CD8-positive, alpha-beta memory T cell (primary cell): ENCODE measurements around the gene CAMKMT. TPM values are rescaled to one million over a fixed set of nuclear protein-coding genes. Genes with fewer than 3 reads are reported as not detected.

Source experiments
- CTCF ChIA-PET: fragments of 350-600 bp; sonication (Branson Sonifier 250); formaldehyde crosslinking; loops from one replicate; lab custom pipeline; 2021; ENCODE audit warnings: antibody characterized with exemption; lab: Charles Lee
- POLR2A ChIA-PET: fragments of 350-600 bp; sonication (Branson Sonifier 250); formaldehyde crosslinking; loops from one replicate; lab custom pipeline; 2021; ENCODE audit warnings: antibody characterized with exemption; lab: Charles Lee
- DNase-seq, 5 donors: peaks; one replicate each; pipeline versions ENCODE4 v3.0.0 to v3.0.0-alpha.2; 2020 to 2022; ENCODE audit warnings: mixed read lengths in 1 of 5
- H3K27ac ChIP-seq: one replicate; pipeline ENCODE4 v1.7.0; 2013; ENCODE audit warnings: low read depth, mild to moderate bottlenecking, low read length, moderate library complexity
- H3K27me3 ChIP-seq: 2 replicates; pipeline ENCODE4 v1.7.0; 2013; ENCODE audit warnings: low read length, mild to moderate bottlenecking; ENCODE audit not compliant: insufficient read depth, poor library complexity, severe bottlenecking
- H3K36me3 ChIP-seq: 2 replicates; pipeline ENCODE4 v1.7.0; 2013; ENCODE audit warnings: mild to moderate bottlenecking, low read length, moderate library complexity; ENCODE audit not compliant: insufficient read depth
- H3K4me1 ChIP-seq: 2 replicates; pipeline ENCODE4 v1.7.0; 2013; ENCODE audit warnings: mild to moderate bottlenecking, low read length, moderate library complexity; ENCODE audit not compliant: insufficient read depth
- H3K4me3 ChIP-seq: 2 replicates; pipeline ENCODE4 v1.7.0; 2013; ENCODE audit warnings: mild to moderate bottlenecking, low read length
- H3K9me3 ChIP-seq: 2 replicates; pipeline ENCODE4 v1.7.0; 2013; ENCODE audit warnings: mild to moderate bottlenecking, low read length
- H3K27ac Mint-ChIP-seq, 8 donors: one replicate each; pipeline ENCODE4 v1.8.0; 2020 to 2021; ENCODE audit warnings: mixed read lengths in 8 of 8, mild to moderate bottlenecking in 6 of 8, inconsistent platforms in 3 of 8, moderate library complexity in 3 of 8
- H3K27me3 Mint-ChIP-seq, 2 donors: one replicate each; pipeline ENCODE4 v1.8.0; 2020 to 2021; ENCODE audit warnings: mixed read lengths in 2 of 2, mild to moderate bottlenecking in 1 of 2, moderate library complexity in 1 of 2
- H3K36me3 Mint-ChIP-seq, 3 donors: one replicate each; pipeline ENCODE4 v1.8.0; 2020 to 2021; ENCODE audit warnings: mixed read lengths in 3 of 3, inconsistent platforms in 1 of 3, mild to moderate bottlenecking in 1 of 3
- H3K4me1 Mint-ChIP-seq, 3 donors: one replicate each; pipeline ENCODE4 v1.8.0; 2020 to 2021; ENCODE audit warnings: mixed read lengths in 3 of 3, inconsistent platforms in 1 of 3, mild to moderate bottlenecking in 1 of 3
- H3K4me3 Mint-ChIP-seq, 7 donors: one replicate each; pipeline ENCODE4 v1.8.0; 2020 to 2021; ENCODE audit warnings: mixed read lengths in 7 of 7, mild to moderate bottlenecking in 6 of 7, moderate library complexity in 4 of 7, inconsistent platforms in 2 of 7
- H3K9me3 Mint-ChIP-seq, 5 donors: one replicate each; pipeline ENCODE4 v1.8.0; 2020 to 2022; ENCODE audit warnings: mixed read lengths in 5 of 5, mild to moderate bottlenecking in 3 of 5, moderate library complexity in 2 of 5, inconsistent platforms in 1 of 5
- polyA plus RNA-seq: library from polyadenylated mRNA; unstranded; fragments of 300-500 nt; fragmentation: Illumina TruSeq; gene quantifications from one replicate; pipeline ENCODE4 v1.2.3, GENCODE V29; 2021
- total RNA-seq, 2 experiments: library from RNA; stranded (reverse); gene quantifications; one replicate each; pipeline ENCODE4 v1.2.3, GENCODE V29; 2021

The CAMKMT gene
- total and polyA plus RNA-seq, 3 experiments from 2014 or later: 11.4 to 14.0 (median 11.7) TPM

DNA sequence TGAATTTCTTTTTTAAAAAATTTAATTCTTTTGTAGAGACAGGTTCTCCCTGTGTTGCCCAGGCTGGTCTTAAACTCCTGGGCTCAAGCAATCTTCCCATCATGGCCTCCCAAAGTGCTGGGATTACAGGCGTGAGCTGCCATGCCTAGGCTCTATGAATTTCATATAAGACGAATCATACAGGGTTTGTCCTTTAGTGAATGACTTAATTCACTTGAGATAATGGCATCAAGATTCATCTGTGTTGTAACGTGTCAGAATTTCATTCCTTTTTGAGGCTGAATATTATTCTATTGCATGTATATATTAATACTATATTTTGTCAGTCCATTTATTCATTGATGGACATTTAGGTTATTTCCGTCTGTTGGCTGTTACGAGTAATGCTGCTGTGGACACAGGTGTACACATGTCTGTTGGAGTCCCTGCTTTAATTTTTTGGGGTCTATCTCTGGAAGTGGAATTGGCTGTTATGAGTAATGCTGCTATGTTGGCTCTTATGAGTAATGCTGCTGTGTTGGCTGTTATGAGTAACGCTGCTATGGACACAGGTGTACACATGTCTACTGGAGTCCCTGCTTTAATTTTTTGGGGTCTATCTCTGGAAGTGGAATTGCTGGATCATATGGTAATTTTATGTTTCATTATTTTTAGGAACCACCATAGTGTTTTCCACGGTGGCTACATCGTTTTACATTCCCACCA, 210.6 kb downstream of the CAMKMT start:
- Mint-ChIP-seq H3K27me3 (no peaks in the 10 kb centered on the region), H3K36me3 (peaks cover 0 to 7% (median 0%) of the 10 kb centered on the region in 3 donors)
- no peaks in the 10 kb centered on the region for H3K36me3 ChIP-seq

DNA sequence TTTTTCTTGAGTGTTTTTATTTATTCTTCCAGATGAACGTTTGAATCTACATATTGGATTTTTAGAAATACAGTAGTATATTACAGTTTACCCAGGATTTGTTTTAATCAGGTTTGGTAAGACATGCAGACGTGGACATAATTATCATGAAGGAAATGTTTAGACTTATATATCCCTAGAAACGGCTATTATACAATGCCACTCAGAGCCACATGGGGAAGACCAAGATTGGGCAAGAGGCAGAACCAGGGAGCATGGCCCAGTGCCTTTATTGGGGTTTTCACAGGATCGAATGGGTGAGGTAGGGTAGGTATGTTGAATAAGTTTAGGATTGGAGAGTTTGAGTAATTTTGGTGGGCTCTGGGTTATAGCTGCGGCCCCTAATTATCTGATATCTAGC, 212.2 kb downstream of the CAMKMT start:
- H3K4me3 ChIP-seq: no peak overlapping the region
- DNase-seq: no peak
- peaks cover 17% of the 10 kb centered on the region for H3K4me1 ChIP-seq
- Mint-ChIP-seq H3K27ac (no peak overlapping the region), H3K9me3 (no peaks in the 10 kb centered on the region), H3K4me3 (no peak overlapping the region), H3K4me1 (peaks cover 33 to 45% (median 36%) of the 10 kb centered on the region in 3 donors), H3K27me3 (no peaks in the 10 kb centered on the region), H3K36me3 (peaks cover 0 to 7% (median 0%) of the 10 kb centered on the region in 3 donors)
- CTCF ChIA-PET: interaction anchor here (1.2 kb wide), 1 partner anchor 11 kb away, joined by 3 read pairs; no protein-coding TSS in a partner anchor
- H3K9me3 ChIP-seq: no peaks in the 10 kb centered on the region
- no peaks in the 10 kb centered on the region for H3K36me3 ChIP-seq
- no peak overlapping the region for H3K27ac ChIP-seq
- H3K27me3 ChIP-seq: no peaks in the 10 kb centered on the region
- POLR2A ChIA-PET: no interaction called here

More for the DNA sequence above, 210.6 kb downstream of the CAMKMT start:
- ChIA-PET CTCF (interaction anchor here (0.7 kb wide), 1 partner anchor 12 kb away, joined by 3 read pairs; no protein-coding TSS in a partner anchor), POLR2A (no interaction called here)
- Mint-ChIP-seq H3K4me1 (peaks cover 25 to 40% (median 29%) of the 10 kb centered on the region in 3 donors), H3K9me3 (no peaks in the 10 kb centered on the region), H3K27ac (peak overlapping the region in 1 of 8 donors; percentile 25), H3K4me3 (no peak overlapping the region)
- Histone ChIP-seq H3K4me3 (no peak overlapping the region), H3K27ac (no peak overlapping the region), H3K27me3 (no peaks in the 10 kb centered on the region), H3K9me3 (no peaks in the 10 kb centered on the region), H3K4me1 (peaks cover 17% of the 10 kb centered on the region)
- DNase-seq: no peak

DNA sequence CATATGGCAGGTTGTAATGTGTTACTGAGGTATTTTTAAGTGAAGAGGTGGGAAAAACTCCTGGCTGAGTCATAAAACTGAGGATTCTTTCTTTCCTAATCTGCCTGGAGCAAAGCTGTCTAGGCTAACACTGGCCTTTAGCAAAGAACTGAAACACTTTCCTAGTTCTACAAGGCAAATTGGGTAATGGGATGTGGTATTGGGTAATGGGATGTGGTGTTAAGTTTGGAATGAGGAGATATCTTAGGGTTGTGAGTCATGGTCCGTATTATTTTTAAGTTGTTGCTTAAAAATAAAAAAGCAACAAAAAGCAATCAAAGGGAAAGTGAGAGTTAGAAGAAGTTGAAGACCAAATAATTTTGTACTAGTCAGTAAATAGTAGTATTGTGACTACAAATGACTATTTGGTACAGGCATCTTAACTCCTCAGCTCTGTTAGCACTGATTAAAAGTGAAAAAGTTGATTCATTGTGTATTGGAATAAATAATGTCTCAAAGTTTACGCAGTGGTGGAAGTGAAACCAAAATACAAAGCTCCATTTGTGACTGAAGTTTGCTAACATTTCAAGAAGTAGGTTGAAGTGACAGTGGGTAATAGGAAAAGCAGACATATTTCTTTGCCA, 216.8 kb downstream of the CAMKMT start:
- H3K27ac Mint-ChIP-seq: peak overlapping the region in 3 of 8 donors; percentile 2 to 24 (median 17)
- H3K4me1 Mint-ChIP-seq: peaks cover 23 to 39% (median 35%) of the 10 kb centered on the region in 3 donors
- Histone ChIP-seq H3K4me1 (no peaks in the 10 kb centered on the region), H3K4me3 (no peak overlapping the region), H3K27me3 (no peaks in the 10 kb centered on the region), H3K36me3 (no peaks in the 10 kb centered on the region), H3K9me3 (no peaks in the 10 kb centered on the region), H3K27ac (no peak overlapping the region)
- peaks cover 0 to 7% (median 0%) of the 10 kb centered on the region in 3 donors for H3K36me3 Mint-ChIP-seq
- no peak for DNase-seq
- no peaks in the 10 kb centered on the region for H3K9me3 Mint-ChIP-seq
- no peaks in the 10 kb centered on the region for H3K27me3 Mint-ChIP-seq
- CTCF ChIA-PET: no interaction called here
- peak overlapping the region in 2 of 7 donors; percentile 2 to 4 for H3K4me3 Mint-ChIP-seq
- POLR2A ChIA-PET: no interaction called here

DNA sequence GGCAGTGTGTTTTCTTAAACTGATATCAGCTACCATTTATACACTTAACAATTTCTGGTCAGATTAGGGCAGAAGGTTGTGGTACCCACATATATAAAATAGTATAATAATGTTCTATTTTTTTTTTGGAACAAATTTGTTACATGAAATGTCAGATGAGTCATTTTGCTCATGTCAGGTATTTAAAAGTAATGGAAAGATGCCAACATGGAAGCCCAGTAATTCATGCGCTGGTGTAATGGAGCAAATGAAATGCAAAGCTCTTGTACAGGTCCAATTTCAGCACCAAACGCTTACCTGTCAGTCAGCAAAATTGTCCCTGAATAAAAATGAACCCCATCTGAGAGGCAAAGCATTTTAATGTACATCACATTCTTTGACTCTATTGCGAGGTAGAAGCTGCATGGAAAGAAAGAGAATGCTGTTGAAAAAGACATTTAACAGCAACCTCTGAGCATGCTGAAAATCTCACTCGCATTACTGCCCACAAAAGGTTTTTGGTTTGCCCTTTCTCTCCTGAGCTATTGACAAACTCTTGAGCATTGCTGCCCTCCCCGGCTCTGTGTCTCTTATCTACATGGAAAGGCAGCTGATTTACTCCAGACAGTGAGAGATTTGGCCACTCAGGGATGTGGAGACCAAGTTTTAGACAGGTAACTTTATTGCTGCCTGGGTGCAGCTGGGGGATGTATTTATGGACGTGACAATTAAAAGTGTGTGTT, 217.5 kb downstream of the CAMKMT start:
- POLR2A ChIA-PET: no interaction called here
- CTCF ChIA-PET: no interaction called here
- peak overlapping the region in 1 of 7 donors; percentile 18 for H3K4me3 Mint-ChIP-seq
- no peak overlapping the region for H3K27ac Mint-ChIP-seq
- H3K4me1 ChIP-seq: no peaks in the 10 kb centered on the region
- peaks cover 0 to 2% (median 0%) of the 10 kb centered on the region in 3 donors for H3K36me3 Mint-ChIP-seq
- no peaks in the 10 kb centered on the region for H3K27me3 Mint-ChIP-seq
- no peak overlapping the region for H3K4me3 ChIP-seq
- H3K9me3 Mint-ChIP-seq: no peaks in the 10 kb centered on the region
- peaks cover 23 to 39% (median 35%) of the 10 kb centered on the region in 3 donors for H3K4me1 Mint-ChIP-seq
- no peak for DNase-seq
- H3K9me3 ChIP-seq: no peaks in the 10 kb centered on the region
- no peaks in the 10 kb centered on the region for H3K36me3 ChIP-seq
- no peak overlapping the region for H3K27ac ChIP-seq
- no peaks in the 10 kb centered on the region for H3K27me3 ChIP-seq

DNA sequence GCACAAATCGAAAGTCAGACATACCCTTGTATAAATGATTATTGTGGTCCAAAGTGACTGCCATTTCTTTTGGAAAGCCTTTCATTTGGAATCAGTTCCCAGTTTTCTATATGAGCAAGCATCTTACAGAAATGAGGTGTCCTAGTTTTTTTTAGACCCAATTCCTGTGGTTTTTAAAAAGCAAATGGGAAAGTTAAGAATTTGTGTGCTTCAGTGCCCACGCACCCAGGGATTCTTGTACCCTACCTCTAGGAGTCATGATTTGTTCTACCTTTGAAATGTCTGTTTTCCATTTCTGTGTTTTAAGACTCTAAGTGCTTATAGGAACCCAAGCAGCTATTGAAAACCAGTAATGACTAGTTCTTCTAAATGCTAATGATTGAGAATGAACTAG, 218.1 kb downstream of the CAMKMT start:
- Mint-ChIP-seq H3K4me3 (no peak overlapping the region), H3K27me3 (no peaks in the 10 kb centered on the region), H3K9me3 (no peaks in the 10 kb centered on the region), H3K27ac (no peak overlapping the region), H3K4me1 (peaks cover 23 to 39% (median 39%) of the 10 kb centered on the region in 3 donors), H3K36me3 (no peaks in the 10 kb centered on the region)
- H3K36me3 ChIP-seq: no peaks in the 10 kb centered on the region
- POLR2A ChIA-PET: no interaction called here
- DNase-seq: no peak
- CTCF ChIA-PET: no interaction called here
- H3K4me3 ChIP-seq: no peak overlapping the region
- no peaks in the 10 kb centered on the region for H3K9me3 ChIP-seq
- no peaks in the 10 kb centered on the region for H3K27me3 ChIP-seq
- H3K4me1 ChIP-seq: no peaks in the 10 kb centered on the region
- no peak overlapping the region for H3K27ac ChIP-seq

DNA sequence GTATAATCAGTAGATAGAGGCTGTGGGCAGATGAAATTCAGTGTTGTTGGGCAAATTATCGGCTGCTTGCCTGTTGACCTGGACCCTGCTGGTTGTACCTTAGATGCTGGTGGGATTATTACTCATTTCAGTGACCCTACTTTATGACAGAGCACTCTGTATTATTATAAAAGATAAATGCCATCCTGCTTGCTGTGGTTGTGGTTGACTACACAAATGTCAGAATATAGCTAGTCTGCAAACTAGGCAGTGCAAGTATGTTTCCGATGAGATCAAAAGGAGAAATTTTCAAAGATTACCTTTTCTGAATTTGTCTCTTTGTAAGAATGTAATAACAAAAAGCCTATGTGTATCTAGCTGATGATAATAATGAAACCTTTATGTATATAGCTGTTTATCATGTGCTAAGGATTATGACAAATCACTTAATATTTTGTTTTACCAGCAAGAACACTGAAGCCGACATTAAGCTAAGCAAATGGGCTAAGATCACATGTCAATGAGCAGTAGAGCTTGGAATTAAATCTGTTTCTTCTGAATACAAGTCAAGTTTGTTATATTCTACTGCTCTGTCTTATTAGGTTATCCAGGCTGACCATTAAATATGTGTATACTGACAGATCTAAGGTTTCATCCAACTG, 219.2 kb downstream of the CAMKMT start:
- CTCF ChIA-PET: interaction anchor here (0.8 kb wide), 1 partner anchor 101 kb away, joined by 3 read pairs; no protein-coding TSS in a partner anchor
- H3K9me3 Mint-ChIP-seq: no peaks in the 10 kb centered on the region
- no peaks in the 10 kb centered on the region for H3K27me3 Mint-ChIP-seq
- peak overlapping the region in 1 of 8 donors; percentile 1 for H3K27ac Mint-ChIP-seq
- H3K27me3 ChIP-seq: no peaks in the 10 kb centered on the region
- no peak overlapping the region for H3K4me3 Mint-ChIP-seq
- H3K4me1 Mint-ChIP-seq: peaks cover 26 to 45% (median 43%) of the 10 kb centered on the region in 3 donors
- no peaks in the 10 kb centered on the region for H3K36me3 ChIP-seq
- H3K27ac ChIP-seq: no peak overlapping the region
- POLR2A ChIA-PET: no interaction called here
- H3K4me1 ChIP-seq: no peaks in the 10 kb centered on the region
- no peak overlapping the region for H3K4me3 ChIP-seq
- no peak for DNase-seq
- no peaks in the 10 kb centered on the region for H3K9me3 ChIP-seq
- no peaks in the 10 kb centered on the region for H3K36me3 Mint-ChIP-seq

DNA sequence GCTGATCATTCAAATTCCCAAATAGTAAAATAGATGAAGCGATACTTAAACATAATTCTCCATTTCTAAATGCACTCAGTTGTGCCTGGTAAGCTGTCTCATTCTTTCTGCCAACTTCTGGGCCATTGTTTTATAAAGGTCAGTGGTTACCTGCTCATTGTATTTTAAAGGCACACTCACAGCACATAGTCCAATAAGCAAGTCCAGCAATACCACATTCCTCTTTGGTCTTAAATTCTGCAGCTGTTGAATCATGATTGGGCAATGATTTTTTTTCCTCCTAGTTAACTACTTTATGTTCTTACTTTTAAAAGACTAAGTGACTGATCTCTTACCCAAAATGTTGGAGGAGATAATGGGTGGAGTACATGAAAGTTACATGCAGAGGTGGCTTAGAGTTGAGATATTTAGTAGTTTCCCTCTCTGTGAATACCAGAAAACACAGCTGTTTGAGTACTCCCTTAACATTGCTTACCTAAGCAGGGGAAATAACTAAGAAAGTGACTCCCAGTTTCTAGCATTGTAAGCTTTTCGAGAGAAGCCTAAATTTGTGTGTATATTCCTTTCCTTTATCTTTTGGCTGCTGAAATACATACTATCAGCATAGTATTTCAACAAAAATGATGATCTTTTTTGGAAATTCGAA, 220.7 kb downstream of the CAMKMT start:
- Histone ChIP-seq H3K4me1 (no peaks in the 10 kb centered on the region), H3K27me3 (no peaks in the 10 kb centered on the region), H3K9me3 (no peaks in the 10 kb centered on the region), H3K27ac (no peak overlapping the region), H3K4me3 (no peak overlapping the region), H3K36me3 (no peaks in the 10 kb centered on the region)
- H3K4me3 Mint-ChIP-seq: no peak overlapping the region
- no peak overlapping the region for H3K27ac Mint-ChIP-seq
- CTCF ChIA-PET: no interaction called here
- H3K27me3 Mint-ChIP-seq: no peaks in the 10 kb centered on the region
- H3K9me3 Mint-ChIP-seq: no peaks in the 10 kb centered on the region
- peaks cover 0 to 8% (median 1%) of the 10 kb centered on the region in 3 donors for H3K36me3 Mint-ChIP-seq
- no peak for DNase-seq
- H3K4me1 Mint-ChIP-seq: peaks cover 26 to 44% (median 32%) of the 10 kb centered on the region in 3 donors
- POLR2A ChIA-PET: no interaction called here
